Measurements from ENCODE around the gene KCNJ12. TPM values are rescaled to one million over a fixed set of nuclear protein-coding genes. Genes with fewer than 3 reads are reported as not detected.
"Not testable (repeated sequence)": the region's sequence is repeated elsewhere in the genome, so short reads cannot be mapped to it uniquely, and the experiment has no call there.

The KCNJ12 gene
- total RNA-seq, 1 experiment from 2014 or later, result 0.40 TPM

- H3K9me3 ChIP-seq (replicated peaks); H3K4me1 ChIP-seq; DNase-seq; H3K27ac ChIP-seq; H3K4me3 ChIP-seq; H3K36me3 ChIP-seq: not testable (repeated sequence)
- peaks cover 41% of the 10 kb centered on the region for H3K27me3 ChIP-seq
These were observed 24.0 kb downstream of the KCNJ12 start for GRCh38 chr17:21400187-21400569.

GRCh38 chr17:21400816-21401593 lies 24.8 kb downstream of the KCNJ12 start:
- H3K4me1 ChIP-seq, result peaks cover 7% of the 10 kb centered on the region; the same call in 1 of the 2 replicates

GRCh38 chr17:21402166-21402571 lies 26.0 kb downstream of the KCNJ12 start:
- peaks cover 30% of the 10 kb centered on the region for H3K27me3 ChIP-seq
- not testable (repeated sequence) for H3K36me3 ChIP-seq; H3K9me3 ChIP-seq (replicated peaks); H3K4me1 ChIP-seq; H3K27ac ChIP-seq; H3K4me3 ChIP-seq
- DNase-seq, result peak; percentile 62 to 71

More at GRCh38 chr17:21400816-21401593, 24.8 kb downstream of the KCNJ12 start:
- no peak for DNase-seq
- no peaks in the 10 kb centered on the region for H3K9me3 ChIP-seq (replicated peaks)
- no peak overlapping the region for H3K4me3 ChIP-seq
- peaks cover 41% of the 10 kb centered on the region for H3K27me3 ChIP-seq
- no peak overlapping the region for H3K27ac ChIP-seq
- no peaks in the 10 kb centered on the region for H3K36me3 ChIP-seq

GRCh38 chr17:21402926-21403325 lies 26.8 kb downstream of the KCNJ12 start:
- not testable (repeated sequence) for H3K4me1 ChIP-seq; H3K27ac ChIP-seq; H3K36me3 ChIP-seq; H3K4me3 ChIP-seq; H3K9me3 ChIP-seq (replicated peaks); DNase-seq
- peaks cover 22% of the 10 kb centered on the region for H3K27me3 ChIP-seq

- not testable (repeated sequence) for H3K36me3 ChIP-seq; H3K4me3 ChIP-seq; H3K9me3 ChIP-seq (replicated peaks); DNase-seq; H3K27ac ChIP-seq
- Histone ChIP-seq H3K27me3 (peaks cover 15% of the 10 kb centered on the region), H3K4me1 (peaks cover 11% of the 10 kb centered on the region; the same call in 1 of the 2 replicates)
These were observed 27.9 kb downstream of the KCNJ12 start for GRCh38 chr17:21404106-21404505.

GRCh38 chr17:21404539-21404938 lies 28.4 kb downstream of the KCNJ12 start:
- not testable (repeated sequence) for H3K36me3 ChIP-seq; H3K27ac ChIP-seq; DNase-seq; H3K9me3 ChIP-seq (replicated peaks); H3K4me3 ChIP-seq
- H3K27me3 ChIP-seq, result peaks cover 11% of the 10 kb centered on the region
- H3K4me1 ChIP-seq, result peaks cover 13% of the 10 kb centered on the region

GRCh38 chr17:21404956-21405731 lies 29.0 kb downstream of the KCNJ12 start:
- H3K36me3 ChIP-seq; H3K27ac ChIP-seq; H3K4me3 ChIP-seq; H3K27me3 ChIP-seq; DNase-seq; H3K9me3 ChIP-seq (replicated peaks): not testable (repeated sequence)
- peaks cover 15% of the 10 kb centered on the region for H3K4me1 ChIP-seq

- not testable (repeated sequence) for DNase-seq, H3K27ac ChIP-seq, H3K36me3 ChIP-seq
These were observed 29.8 kb downstream of the KCNJ12 start for GRCh38 chr17:21405904-21406400.

GRCh38 chr17:21406616-21407404 lies 30.7 kb downstream of the KCNJ12 start:
- H3K36me3 ChIP-seq; H3K27ac ChIP-seq; H3K9me3 ChIP-seq (replicated peaks); H3K27me3 ChIP-seq; DNase-seq; H3K4me3 ChIP-seq: not testable (repeated sequence)
- peaks cover 13% of the 10 kb centered on the region for H3K4me1 ChIP-seq

More at GRCh38 chr17:21405904-21406400, 29.8 kb downstream of the KCNJ12 start:
- peaks cover 17% of the 10 kb centered on the region for H3K4me1 ChIP-seq
- not testable (repeated sequence) for H3K4me3 ChIP-seq; H3K9me3 ChIP-seq (replicated peaks); H3K27me3 ChIP-seq

- H3K9me3 ChIP-seq (replicated peaks); H3K27ac ChIP-seq; H3K4me3 ChIP-seq; H3K27me3 ChIP-seq; DNase-seq; H3K36me3 ChIP-seq: not testable (repeated sequence)
- peaks cover 13% of the 10 kb centered on the region for H3K4me1 ChIP-seq
These were observed 31.6 kb downstream of the KCNJ12 start for GRCh38 chr17:21407752-21408151.

GRCh38 chr17:21408224-21408623 lies 32.1 kb downstream of the KCNJ12 start:
- H3K27ac ChIP-seq; H3K36me3 ChIP-seq; DNase-seq; H3K27me3 ChIP-seq; H3K9me3 ChIP-seq (replicated peaks); H3K4me3 ChIP-seq: not testable (repeated sequence)
- peaks cover 13% of the 10 kb centered on the region for H3K4me1 ChIP-seq

GRCh38 chr17:21408766-21409300 lies 32.7 kb downstream of the KCNJ12 start:
- not testable (repeated sequence) for DNase-seq; H3K4me3 ChIP-seq; H3K27ac ChIP-seq; H3K9me3 ChIP-seq (replicated peaks); H3K27me3 ChIP-seq; H3K36me3 ChIP-seq
- peaks cover 13% of the 10 kb centered on the region for H3K4me1 ChIP-seq

GRCh38 chr17:21409388-21409787 lies 33.2 kb downstream of the KCNJ12 start:
- not testable (repeated sequence) for H3K4me3 ChIP-seq; H3K27me3 ChIP-seq; H3K36me3 ChIP-seq; H3K9me3 ChIP-seq (replicated peaks); H3K27ac ChIP-seq
- peaks cover 13% of the 10 kb centered on the region for H3K4me1 ChIP-seq
- peak in 1 of 2 experiments; percentile 48 for DNase-seq

- H3K4me3 ChIP-seq; H3K36me3 ChIP-seq; H3K9me3 ChIP-seq (replicated peaks); H3K27me3 ChIP-seq; DNase-seq; H3K27ac ChIP-seq: not testable (repeated sequence)
- peaks cover 13% of the 10 kb centered on the region for H3K4me1 ChIP-seq
These were observed 33.8 kb downstream of the KCNJ12 start for GRCh38 chr17:21409971-21410370.
